GM21529 (cell line): Measurements from ENCODE around the gene BAX.

Experiments used
- ATAC-seq: cut with Tn5 transposase; IDR thresholded peaks from one replicate; pipeline ENCODE4 v1.9.1; 2021; ENCODE audit not compliant: unreplicated experiment

The BAX gene

DNA sequence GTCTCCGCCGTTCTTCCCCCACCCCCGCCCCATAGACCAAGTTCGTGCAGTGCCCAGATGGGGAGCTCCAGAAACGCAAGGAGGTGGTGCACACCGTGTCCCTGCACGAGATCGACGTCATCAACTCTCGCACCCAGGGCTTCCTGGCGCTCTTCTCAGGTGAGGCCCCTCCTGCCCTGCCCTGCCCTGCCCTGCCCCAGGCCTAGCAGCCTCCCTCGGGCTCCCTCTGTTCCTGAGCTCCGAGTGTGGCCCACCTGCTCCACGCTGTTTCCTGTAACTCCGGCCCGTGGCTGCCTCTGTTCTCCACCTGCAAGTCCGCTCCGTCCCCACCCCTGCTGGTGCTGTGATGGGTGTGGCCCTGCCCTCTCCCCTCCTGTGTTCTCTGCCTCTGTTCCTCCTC is 55.8 kb downstream of the BAX start:
- no peak for ATAC-seq

DNA sequence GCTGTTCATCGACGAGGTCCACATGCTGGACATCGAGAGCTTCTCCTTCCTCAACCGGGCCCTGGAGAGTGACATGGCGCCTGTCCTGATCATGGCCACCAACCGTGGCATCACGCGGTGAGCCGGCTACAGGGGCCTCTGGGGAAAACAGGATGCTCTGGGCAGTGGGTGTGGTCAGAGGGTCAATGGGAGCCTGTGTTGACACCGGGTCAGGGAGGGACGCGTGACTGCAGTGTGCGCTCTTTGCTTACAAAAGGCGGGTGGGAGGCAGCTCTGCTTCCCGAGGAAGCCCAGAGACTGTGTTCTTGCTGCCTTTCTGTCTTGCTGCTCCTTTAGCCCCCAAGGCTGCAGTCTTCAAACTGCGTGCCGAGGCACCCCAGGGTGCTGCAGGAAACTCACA is 56.5 kb downstream of the BAX start:
- ATAC-seq: no peak
